ENCODE measurements around the gene MIA.

MIA gene

GRCh38 chr19:40806423-40807146, 31.3 kb downstream of the MIA start:
- peak in 1 of 2 experiments; percentile 60 for DNase-seq (ENCODE audit: low read depth in 1 of 2, low spot score in 1 of 2)
- TF ChIP-seq GABPA (IDR thresholded peaks at IDR 0.05; ENCODE audit: low read depth) (no peak), SPI1 (IDR thresholded peaks at IDR 0.05; ENCODE audit: borderline replicate concordance, low read depth) (no peak), CTCF (IDR thresholded peaks at IDR 0.05; ENCODE audit: insufficient read depth, low read length) (peak; percentile 42)
- Histone ChIP-seq H3K27ac (replicated peaks) (no peak overlapping the region; the same call in 1 of the 2 replicates), H3K27me3 (ENCODE audit: insufficient read depth, poor library complexity, severe bottlenecking) (no peaks in the 10 kb centered on the region), H3K4me3 (replicated peaks; ENCODE audit: insufficient read depth, low read length) (no peak overlapping the region)

GRCh38 chr19:40807147-40808020, 32.1 kb downstream of the MIA start:
- TF ChIP-seq REST (IDR thresholded peaks at IDR 0.05; ENCODE audit: insufficient replicate concordance, low read depth) (no peak), SPI1 (IDR thresholded peaks at IDR 0.05; ENCODE audit: borderline replicate concordance, low read depth) (no peak), GABPA (IDR thresholded peaks at IDR 0.05; ENCODE audit: low read depth) (no peak), CTCF (IDR thresholded peaks at IDR 0.05; ENCODE audit: insufficient read depth, low read length) (no peak), POLR2AphosphoS5 (IDR thresholded peaks at IDR 0.05; ENCODE audit: low read depth) (no peak)
- Histone ChIP-seq H3K27ac (replicated peaks) (no peak overlapping the region), H3K27me3 (ENCODE audit: insufficient read depth, poor library complexity, severe bottlenecking) (no peaks in the 10 kb centered on the region), H3K4me3 (replicated peaks; ENCODE audit: insufficient read depth, low read length) (no peak overlapping the region)
- DNase-seq (ENCODE audit: low read depth in 1 of 2, low spot score in 1 of 2): no peak

- DNase-seq (ENCODE audit: low read depth in 1 of 2, low spot score in 1 of 2): no peak
- no peak overlapping the region for H3K4me3 ChIP-seq (replicated peaks; ENCODE audit: insufficient read depth, low read length)
- H3K27ac ChIP-seq (replicated peaks): no peak overlapping the region
- no peak for TF ChIP-seq SPI1 (IDR thresholded peaks at IDR 0.05; ENCODE audit: borderline replicate concordance, low read depth)
- no peak for TF ChIP-seq CTCF (IDR thresholded peaks at IDR 0.05; ENCODE audit: insufficient read depth, low read length)
- no peaks in the 10 kb centered on the region for H3K27me3 ChIP-seq (ENCODE audit: insufficient read depth, poor library complexity, severe bottlenecking)
Observed at GRCh38 chr19:40808021-40808325, 32.7 kb downstream of the MIA start.

- TF ChIP-seq GABPA (IDR thresholded peaks at IDR 0.05; ENCODE audit: low read depth): no peak
Observed at GRCh38 chr19:40808497-40808896, 33.2 kb downstream of the MIA start.

More at GRCh38 chr19:40808497-40808896, 33.2 kb downstream of the MIA start:
- no peak for DNase-seq (ENCODE audit: low read depth in 1 of 2, low spot score in 1 of 2)
- Histone ChIP-seq H3K27ac (replicated peaks) (no peak overlapping the region), H3K27me3 (ENCODE audit: insufficient read depth, poor library complexity, severe bottlenecking) (no peaks in the 10 kb centered on the region), H3K4me3 (replicated peaks; ENCODE audit: insufficient read depth, low read length) (no peak overlapping the region)

Measured in HL-60 (cell line).